Liver (tissue), 3 donors: ENCODE data around the gene OR10W1.

Experiments used
- ATF3 ChIP-seq: IDR thresholded peaks from 2 replicates; pipeline ENCODE4 v1.6.1; 2016; ENCODE audit warnings: antibody characterized with exemption
- CTCF ChIP-seq: fragments of 150-350 bp; IDR thresholded peaks from 2 replicates; pipeline ENCODE4 v1.5.1; 2017; ENCODE audit warnings: improper control_type of control experiment, low read depth, low read length; ENCODE audit not compliant: missing input control
- EGR1 ChIP-seq, 2 donors: IDR thresholded peaks; 2 replicates each; pipeline ENCODE4 v1.6.1; 2016 to 2018; ENCODE audit warnings: antibody characterized with exemption in 2 of 2, low read depth in 2 of 2
- TAF1 ChIP-seq: conservative IDR thresholded peaks from 2 replicates; pipeline ENCODE4 v1.6.1; 2016; ENCODE audit warnings: antibody characterized with exemption, mild to moderate bottlenecking
- YY1 ChIP-seq: IDR thresholded peaks from 2 replicates; pipeline ENCODE4 v1.6.1; 2016; ENCODE audit warnings: antibody characterized with exemption, mild to moderate bottlenecking
- ZBTB33 ChIP-seq: IDR thresholded peaks from 2 replicates; pipeline ENCODE4 v1.6.1; 2016; ENCODE audit warnings: antibody characterized with exemption
- TF ChIP-seq, protein P1 (sequence below): IDR thresholded peaks from 2 replicates; pipeline ENCODE4 v1.6.1; 2016; ENCODE audit warnings: antibody characterized with exemption, mild to moderate bottlenecking
- donor health status: healthy.
- donor health status: healthy.

DNA sequence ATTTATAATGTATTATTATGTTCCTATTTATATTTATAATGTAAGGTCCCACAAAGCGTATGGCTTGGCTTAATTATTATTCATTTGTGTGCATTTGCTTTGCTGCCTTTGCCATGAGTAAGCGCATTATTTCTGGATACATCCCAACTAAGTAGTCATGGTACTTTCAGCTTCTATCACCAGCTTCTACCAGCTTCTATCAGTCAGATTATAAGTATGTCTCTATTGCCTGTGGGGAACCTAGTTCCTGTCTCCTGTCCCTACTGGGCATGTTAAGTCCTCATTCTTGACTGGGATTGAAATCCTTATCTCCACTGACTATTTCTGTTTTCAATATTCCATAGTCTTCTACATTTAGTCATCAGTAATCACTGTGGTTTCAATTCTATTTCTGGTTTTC, 33.5 kb upstream of the OR10W1 start:
- no peak for TF ChIP-seq CTCF
- TF ChIP-seq, protein P1, sequence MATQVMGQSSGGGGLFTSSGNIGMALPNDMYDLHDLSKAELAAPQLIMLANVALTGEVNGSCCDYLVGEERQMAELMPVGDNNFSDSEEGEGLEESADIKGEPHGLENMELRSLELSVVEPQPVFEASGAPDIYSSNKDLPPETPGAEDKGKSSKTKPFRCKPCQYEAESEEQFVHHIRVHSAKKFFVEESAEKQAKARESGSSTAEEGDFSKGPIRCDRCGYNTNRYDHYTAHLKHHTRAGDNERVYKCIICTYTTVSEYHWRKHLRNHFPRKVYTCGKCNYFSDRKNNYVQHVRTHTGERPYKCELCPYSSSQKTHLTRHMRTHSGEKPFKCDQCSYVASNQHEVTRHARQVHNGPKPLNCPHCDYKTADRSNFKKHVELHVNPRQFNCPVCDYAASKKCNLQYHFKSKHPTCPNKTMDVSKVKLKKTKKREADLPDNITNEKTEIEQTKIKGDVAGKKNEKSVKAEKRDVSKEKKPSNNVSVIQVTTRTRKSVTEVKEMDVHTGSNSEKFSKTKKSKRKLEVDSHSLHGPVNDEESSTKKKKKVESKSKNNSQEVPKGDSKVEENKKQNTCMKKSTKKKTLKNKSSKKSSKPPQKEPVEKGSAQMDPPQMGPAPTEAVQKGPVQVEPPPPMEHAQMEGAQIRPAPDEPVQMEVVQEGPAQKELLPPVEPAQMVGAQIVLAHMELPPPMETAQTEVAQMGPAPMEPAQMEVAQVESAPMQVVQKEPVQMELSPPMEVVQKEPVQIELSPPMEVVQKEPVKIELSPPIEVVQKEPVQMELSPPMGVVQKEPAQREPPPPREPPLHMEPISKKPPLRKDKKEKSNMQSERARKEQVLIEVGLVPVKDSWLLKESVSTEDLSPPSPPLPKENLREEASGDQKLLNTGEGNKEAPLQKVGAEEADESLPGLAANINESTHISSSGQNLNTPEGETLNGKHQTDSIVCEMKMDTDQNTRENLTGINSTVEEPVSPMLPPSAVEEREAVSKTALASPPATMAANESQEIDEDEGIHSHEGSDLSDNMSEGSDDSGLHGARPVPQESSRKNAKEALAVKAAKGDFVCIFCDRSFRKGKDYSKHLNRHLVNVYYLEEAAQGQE, result no peak
- no peak for TF ChIP-seq TAF1
- no peak for TF ChIP-seq ZBTB33
- no peak for TF ChIP-seq ATF3
- no peak for TF ChIP-seq YY1
- TF ChIP-seq EGR1 (IDR thresholded peaks at IDR 0.05; ENCODE audit: low read depth in 2 of 2), result no peak
